Endodermal cell (in vitro differentiated cells): ENCODE data around the gene CD2. TPM values are rescaled to one million over a fixed set of nuclear protein-coding genes. Genes with fewer than 3 reads are reported as not detected.

Source experiments
- DNase-seq: peaks from one replicate; pipeline ENCODE4 v3.0.0-alpha.2; 2017
- H3K27ac ChIP-seq: 2 replicates; pipeline ENCODE4 v1.5.1; 2013; ENCODE audit warnings: mild to moderate bottlenecking, low read depth, low read length, moderate library complexity
- H3K27me3 ChIP-seq: 2 replicates; pipeline ENCODE4 v1.6.1; 2013; ENCODE audit warnings: mild to moderate bottlenecking, low read length, moderate library complexity; ENCODE audit not compliant: insufficient read depth, control insufficient read depth, poor library complexity, severe bottlenecking
- H3K36me3 ChIP-seq: 2 replicates; pipeline ENCODE4 v1.7.0; 2013; ENCODE audit warnings: mild to moderate bottlenecking, low read length, moderate library complexity; ENCODE audit not compliant: control insufficient read depth, insufficient read depth
- H3K4me1 ChIP-seq: one replicate; pipeline ENCODE4 v1.7.0; 2013; ENCODE audit warnings: low read length; ENCODE audit not compliant: control insufficient read depth, insufficient read depth
- H3K4me3 ChIP-seq: 2 replicates; pipeline ENCODE4 v1.5.1; 2013; ENCODE audit warnings: mild to moderate bottlenecking, low read length, moderate library complexity
- H3K9ac ChIP-seq: 2 replicates; pipeline ENCODE4 v1.6.1; 2013; ENCODE audit warnings: mild to moderate bottlenecking, low read length, moderate library complexity; ENCODE audit not compliant: poor library complexity, severe bottlenecking; ENCODE audit errors: extremely low read depth
- H3K9me3 ChIP-seq: 2 replicates; pipeline ENCODE4 v1.6.1; 2013; ENCODE audit warnings: mild to moderate bottlenecking, low read length, moderate library complexity; ENCODE audit not compliant: control insufficient read depth
- H3K27ac Mint-ChIP-seq: 2 replicates; pipeline ENCODE4 v1.8.0; 2020; ENCODE audit warnings: mixed read lengths
- H3K27me3 Mint-ChIP-seq: 2 replicates; pipeline ENCODE4 v1.8.0; 2021; ENCODE audit warnings: mild to moderate bottlenecking, mixed read lengths; ENCODE audit not compliant: insufficient read depth
- H3K36me3 Mint-ChIP-seq: 2 replicates; pipeline ENCODE4 v1.8.0; 2020; ENCODE audit warnings: low read depth, mixed read lengths
- H3K4me1 Mint-ChIP-seq: 2 replicates; pipeline ENCODE4 v1.8.0; 2020; ENCODE audit warnings: mixed read lengths
- H3K4me3 Mint-ChIP-seq: 2 replicates; pipeline ENCODE4 v1.8.0; 2020; ENCODE audit warnings: mild to moderate bottlenecking, moderate library complexity, mixed read lengths
- H3K9me3 Mint-ChIP-seq: 2 replicates; pipeline ENCODE4 v1.8.0; 2020; ENCODE audit warnings: mild to moderate bottlenecking, mixed read lengths
- WGBS, 2 experiments: methylation state at CpG; one replicate each; pipeline versions ENCODE4 v1.1.5 to v1.1.7; 2013; ENCODE audit warnings: missing lambda C conversion rate in 2 of 2, mixed read lengths in 1 of 2; ENCODE audit not compliant: insufficient coverage in 1 of 2, insufficient read length in 1 of 2; 5-methylcytosine and 5-hydroxymethylcytosine counted together
- total RNA-seq, 2 donors: library from RNA; stranded (reverse); fragmentation: NEBNext Ultra II Directional in 1 of 2; extraction: Animal tissue kit (Norgen Biotek cat#: 25700) in 1 of 2; gene quantifications; 2 replicates in 1 of 2; 3 replicates in 1 of 2; pipeline ENCODE4 v1.2.1, GENCODE V29; 2021
- TF ChIP-seq, protein P1 (sequence below): fragments of 200-600 bp; sonication (generic); conservative IDR thresholded peaks from 2 replicates; pipeline ENCODE4 v1.5.0; 2021; ENCODE audit warnings: antibody characterized with exemption, mild to moderate bottlenecking

The CD2 gene
- total RNA-seq, 2 donors from 2014 or later: not detected

DNA sequence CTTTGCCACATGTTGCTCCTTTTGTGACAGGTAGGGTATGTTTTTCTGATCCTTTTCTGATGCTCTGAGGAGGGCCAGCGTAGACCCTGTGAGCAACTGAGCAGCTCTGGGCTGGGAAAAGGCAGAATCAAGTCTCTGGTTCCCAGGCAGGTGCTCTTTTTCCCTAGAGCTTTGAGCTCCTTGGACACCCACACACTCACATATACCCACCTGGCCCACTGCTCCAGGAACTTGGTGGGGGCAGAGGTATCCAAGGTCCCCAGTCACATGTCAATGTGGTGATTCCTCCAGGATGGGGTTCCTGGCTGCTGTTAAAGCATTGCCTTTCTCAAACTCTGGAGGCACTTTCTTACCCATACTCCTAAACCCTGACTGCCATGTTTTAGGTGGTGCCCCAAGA is 5.4 kb downstream of the CD2 start:
- Mint-ChIP-seq H3K9me3 (no peaks in the 10 kb centered on the region), H3K4me1 (peaks cover 7% of the 10 kb centered on the region), H3K4me3 (no peak overlapping the region), H3K27ac (no peak overlapping the region), H3K36me3 (no peaks in the 10 kb centered on the region), H3K27me3 (no peaks in the 10 kb centered on the region)
- Histone ChIP-seq H3K4me1 (peaks cover 5% of the 10 kb centered on the region), H3K4me3 (no peak overlapping the region), H3K27me3 (no peaks in the 10 kb centered on the region), H3K36me3 (no peaks in the 10 kb centered on the region), H3K9ac (no peak overlapping the region), H3K27ac (no peak overlapping the region), H3K9me3 (no peaks in the 10 kb centered on the region)
- TF ChIP-seq, protein P1, sequence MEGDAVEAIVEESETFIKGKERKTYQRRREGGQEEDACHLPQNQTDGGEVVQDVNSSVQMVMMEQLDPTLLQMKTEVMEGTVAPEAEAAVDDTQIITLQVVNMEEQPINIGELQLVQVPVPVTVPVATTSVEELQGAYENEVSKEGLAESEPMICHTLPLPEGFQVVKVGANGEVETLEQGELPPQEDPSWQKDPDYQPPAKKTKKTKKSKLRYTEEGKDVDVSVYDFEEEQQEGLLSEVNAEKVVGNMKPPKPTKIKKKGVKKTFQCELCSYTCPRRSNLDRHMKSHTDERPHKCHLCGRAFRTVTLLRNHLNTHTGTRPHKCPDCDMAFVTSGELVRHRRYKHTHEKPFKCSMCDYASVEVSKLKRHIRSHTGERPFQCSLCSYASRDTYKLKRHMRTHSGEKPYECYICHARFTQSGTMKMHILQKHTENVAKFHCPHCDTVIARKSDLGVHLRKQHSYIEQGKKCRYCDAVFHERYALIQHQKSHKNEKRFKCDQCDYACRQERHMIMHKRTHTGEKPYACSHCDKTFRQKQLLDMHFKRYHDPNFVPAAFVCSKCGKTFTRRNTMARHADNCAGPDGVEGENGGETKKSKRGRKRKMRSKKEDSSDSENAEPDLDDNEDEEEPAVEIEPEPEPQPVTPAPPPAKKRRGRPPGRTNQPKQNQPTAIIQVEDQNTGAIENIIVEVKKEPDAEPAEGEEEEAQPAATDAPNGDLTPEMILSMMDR: no peak
- WGBS, 2 experiments: 94% methylated on average over 1 of the region's 1 CpG; no CpG with 5 or more reads in 1 of the 2 experiments
- DNase-seq: no peak

DNA sequence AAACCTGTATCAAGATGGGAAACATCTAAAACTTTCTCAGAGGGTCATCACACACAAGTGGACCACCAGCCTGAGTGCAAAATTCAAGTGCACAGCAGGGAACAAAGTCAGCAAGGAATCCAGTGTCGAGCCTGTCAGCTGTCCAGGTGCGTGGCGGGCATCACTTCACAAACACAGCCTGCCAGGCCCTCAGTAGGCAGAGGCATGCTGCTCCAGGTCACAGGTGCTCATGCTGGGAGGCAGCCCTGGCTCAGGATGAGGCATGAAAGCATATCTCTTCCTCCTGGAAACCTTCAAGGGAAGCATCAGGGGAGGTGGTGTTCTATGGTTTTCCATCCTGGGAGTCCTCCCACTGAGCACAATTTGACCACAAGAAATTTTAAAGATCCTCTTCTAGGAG is 6.3 kb downstream of the CD2 start:
- Histone ChIP-seq H3K27me3 (no peaks in the 10 kb centered on the region), H3K36me3 (no peaks in the 10 kb centered on the region), H3K4me3 (no peak overlapping the region), H3K27ac (no peak overlapping the region), H3K9me3 (no peaks in the 10 kb centered on the region), H3K4me1 (peaks cover 5% of the 10 kb centered on the region), H3K9ac (no peak overlapping the region)
- Mint-ChIP-seq H3K27ac (no peak overlapping the region), H3K4me1 (peaks cover 7% of the 10 kb centered on the region), H3K36me3 (no peaks in the 10 kb centered on the region), H3K27me3 (no peaks in the 10 kb centered on the region), H3K4me3 (no peak overlapping the region), H3K9me3 (no peaks in the 10 kb centered on the region)
- TF ChIP-seq, protein P1: no peak
- 88 to 95% methylated on average over 3 of the region's 3 CpGs for WGBS, 2 experiments
- DNase-seq: no peak

DNA sequence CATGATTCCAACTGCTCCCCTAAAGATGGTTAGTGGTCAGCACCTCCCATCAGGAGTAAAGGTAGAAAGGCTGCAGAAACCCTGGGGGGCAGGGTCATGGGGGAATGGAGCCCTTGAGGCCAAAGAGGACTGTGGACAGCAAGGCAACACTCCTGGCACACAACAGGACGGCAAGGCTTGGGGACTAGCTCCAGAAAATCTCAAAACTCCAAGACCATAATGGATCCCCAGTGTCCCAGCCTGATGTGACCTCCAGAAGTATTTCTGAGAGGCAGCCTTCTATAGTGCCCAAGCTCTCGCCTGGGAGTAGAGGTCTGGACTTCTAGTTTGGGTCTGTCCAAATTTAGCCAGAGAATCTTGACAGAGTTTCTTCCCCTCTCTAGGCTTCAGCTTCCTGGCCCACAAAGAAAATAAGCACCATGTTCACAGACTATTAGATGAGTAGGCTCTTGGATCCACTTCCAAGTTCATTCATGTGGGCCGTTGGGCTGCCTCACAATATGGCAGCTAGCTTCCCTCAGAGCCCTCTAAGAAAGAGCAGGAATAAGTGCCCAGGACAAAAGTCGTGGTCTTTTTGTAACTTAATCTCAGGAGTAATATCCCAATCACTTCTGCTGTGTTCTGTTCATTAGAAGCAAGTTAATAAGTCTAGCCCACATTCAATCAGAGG is 6.9 kb downstream of the CD2 start:
- H3K27me3 Mint-ChIP-seq: no peaks in the 10 kb centered on the region
- no peaks in the 10 kb centered on the region for H3K36me3 Mint-ChIP-seq
- peaks cover 7% of the 10 kb centered on the region for H3K4me1 Mint-ChIP-seq
- Histone ChIP-seq H3K27ac (no peak overlapping the region), H3K9me3 (no peaks in the 10 kb centered on the region), H3K27me3 (no peaks in the 10 kb centered on the region), H3K4me1 (peaks cover 5% of the 10 kb centered on the region), H3K9ac (no peak overlapping the region), H3K36me3 (no peaks in the 10 kb centered on the region), H3K4me3 (no peak overlapping the region)
- TF ChIP-seq, protein P1: no peak
- H3K9me3 Mint-ChIP-seq: no peaks in the 10 kb centered on the region
- no peak overlapping the region for H3K4me3 Mint-ChIP-seq
- no peak for DNase-seq
- no peak overlapping the region for H3K27ac Mint-ChIP-seq
- WGBS, 2 experiments: 69 to 79% methylated on average over 3 to 4 of the region's 4 CpGs
